Measurements from ENCODE around the gene CSGALNACT2.
"Not testable (repeated sequence)": the region's sequence is repeated elsewhere in the genome, so short reads cannot be mapped to it uniquely, and the experiment has no call there.

The CSGALNACT2 gene

DNA sequence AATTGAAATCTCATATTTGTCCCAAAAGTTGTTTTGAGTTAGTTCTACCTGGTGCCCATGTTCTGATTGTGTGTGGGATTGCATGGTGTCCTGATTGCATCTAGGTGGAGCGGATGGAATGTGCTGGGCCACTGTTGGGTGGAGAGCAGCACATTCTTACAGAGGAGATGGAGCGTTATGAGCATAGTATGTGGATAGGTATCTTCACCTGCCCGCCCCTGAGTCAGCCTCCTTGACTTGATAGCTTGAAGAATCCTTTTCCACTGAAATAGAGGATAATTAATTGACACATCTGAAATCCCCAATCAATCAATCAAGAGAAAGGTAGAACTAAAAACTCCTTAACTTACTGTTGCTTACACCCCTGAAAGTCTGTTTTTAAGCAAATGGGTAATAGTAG is 45.5 kb downstream of the CSGALNACT2 start:
- not testable (repeated sequence) for DNase-seq (ENCODE audit: low spot score)

DNA sequence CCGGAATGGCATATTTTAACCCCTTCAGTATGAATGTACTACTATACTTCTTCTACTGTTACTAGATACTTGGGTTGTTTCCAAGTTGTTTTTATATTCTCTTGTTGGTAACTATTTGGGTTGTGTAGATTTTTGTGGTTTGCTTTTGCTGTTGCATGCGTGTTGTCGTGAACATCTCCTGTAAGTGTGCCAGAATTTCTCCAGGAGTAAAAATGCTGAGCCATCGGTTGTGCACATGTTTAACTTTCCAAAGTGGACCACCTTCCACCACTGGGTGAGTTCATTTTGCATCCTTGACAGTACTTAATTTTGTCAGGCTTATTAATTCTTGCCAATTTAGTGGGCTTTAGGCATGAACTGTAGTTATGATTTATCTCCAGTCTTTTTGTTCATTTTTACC is 47.9 kb downstream of the CSGALNACT2 start:
- no peak for DNase-seq (ENCODE audit: low spot score)

DNA sequence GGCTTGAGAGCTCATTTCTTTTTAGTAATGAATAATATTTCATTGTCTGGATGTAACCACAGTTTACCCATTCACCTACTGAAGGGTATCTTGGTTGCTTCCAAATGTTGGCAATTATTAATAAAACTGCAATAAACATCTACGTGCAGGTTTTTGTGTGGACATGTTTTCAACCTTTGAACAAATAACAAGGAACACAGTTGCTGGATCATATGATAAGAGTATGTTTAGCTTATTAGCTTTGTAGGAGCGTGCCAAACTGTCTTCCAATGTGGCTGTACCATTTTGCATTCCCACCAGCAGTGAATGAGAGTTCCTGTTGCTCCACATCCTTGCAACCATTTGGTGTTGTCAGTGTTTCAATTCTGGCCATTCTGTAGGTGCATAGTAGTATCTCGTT is 49.0 kb downstream of the CSGALNACT2 start:
- no peak for DNase-seq (ENCODE audit: low spot score)

DNA sequence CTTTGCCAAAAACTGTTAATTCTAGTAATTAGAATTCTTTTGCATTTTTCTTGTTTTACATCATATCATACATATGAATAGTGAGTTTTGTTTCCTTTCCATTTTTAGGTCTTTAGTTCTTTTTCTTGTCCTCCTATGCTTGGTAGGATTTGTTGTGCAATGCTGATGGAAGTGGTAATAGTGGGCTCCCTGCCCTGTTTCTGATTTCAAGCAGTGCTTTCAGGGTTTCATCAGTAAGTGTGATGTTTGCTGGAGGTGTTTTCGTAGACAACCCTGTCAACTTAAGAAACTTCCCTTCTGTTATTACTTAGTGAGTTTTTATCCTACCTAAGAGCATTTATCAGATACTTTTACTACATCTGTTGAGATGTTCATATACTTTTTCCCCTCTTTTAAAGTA is 50.5 kb downstream of the CSGALNACT2 start:
- no peak for DNase-seq (ENCODE audit: low spot score)

DNA sequence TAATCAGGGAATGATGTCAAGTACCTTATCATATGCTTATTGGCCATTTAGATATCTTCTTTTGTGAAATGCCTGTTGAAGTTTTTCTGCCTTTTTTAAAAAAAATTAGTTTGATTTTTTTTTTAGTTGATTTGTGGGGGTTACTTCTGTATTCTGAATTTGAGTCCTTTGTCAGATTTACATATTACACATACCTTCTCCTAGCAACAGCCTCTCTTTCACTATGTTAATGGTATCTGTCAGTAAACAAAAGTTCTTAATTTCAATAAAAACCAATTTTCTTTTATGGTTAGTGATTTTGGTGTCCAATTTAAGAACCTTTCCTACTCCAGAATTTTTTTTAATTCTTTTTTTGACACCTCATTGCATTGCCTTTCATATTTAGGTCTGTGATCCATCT is 52.0 kb downstream of the CSGALNACT2 start:
- no peak for DNase-seq (ENCODE audit: low spot score)

DNA sequence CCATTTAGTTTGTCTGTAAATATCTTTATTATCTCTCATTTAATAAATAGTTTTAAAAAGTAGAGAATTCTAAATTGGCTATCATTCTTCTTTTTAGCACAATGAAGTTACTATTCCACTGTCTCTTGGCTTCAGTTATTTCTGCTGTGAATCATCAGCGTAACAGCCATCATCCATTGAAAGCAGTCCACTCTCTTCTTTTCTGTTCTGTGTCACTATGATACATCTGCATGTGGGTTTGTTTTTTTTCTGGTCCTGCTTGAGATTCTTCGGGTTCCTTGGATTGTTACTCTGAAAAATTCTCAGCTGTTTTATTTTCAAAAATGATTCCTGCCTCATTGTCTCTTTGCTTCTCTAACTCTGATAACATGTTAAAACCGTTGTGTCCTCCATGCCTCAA is 52.5 kb downstream of the CSGALNACT2 start:
- DNase-seq (ENCODE audit: low spot score): no peak

DNA sequence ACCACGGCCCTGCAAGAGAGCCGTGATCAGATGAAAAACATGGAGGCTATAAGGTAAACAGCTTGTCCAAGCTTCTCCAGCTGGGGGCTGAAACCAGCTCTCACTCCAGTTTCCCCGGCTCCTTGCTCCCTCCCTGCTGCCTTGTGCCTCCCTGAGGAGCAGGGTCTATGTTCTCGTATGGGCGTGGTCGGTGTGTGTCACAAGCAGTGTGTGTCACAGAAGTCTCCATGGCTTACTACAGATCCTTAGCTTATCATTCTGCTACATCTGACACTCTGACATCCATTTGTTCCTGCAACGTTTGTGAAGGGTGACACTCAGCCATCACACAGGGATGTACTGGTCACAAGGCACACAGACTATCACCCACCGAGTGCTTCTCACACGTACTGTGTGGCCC is 54.6 kb downstream of the CSGALNACT2 start:
- DNase-seq (ENCODE audit: low spot score): no peak

DNA sequence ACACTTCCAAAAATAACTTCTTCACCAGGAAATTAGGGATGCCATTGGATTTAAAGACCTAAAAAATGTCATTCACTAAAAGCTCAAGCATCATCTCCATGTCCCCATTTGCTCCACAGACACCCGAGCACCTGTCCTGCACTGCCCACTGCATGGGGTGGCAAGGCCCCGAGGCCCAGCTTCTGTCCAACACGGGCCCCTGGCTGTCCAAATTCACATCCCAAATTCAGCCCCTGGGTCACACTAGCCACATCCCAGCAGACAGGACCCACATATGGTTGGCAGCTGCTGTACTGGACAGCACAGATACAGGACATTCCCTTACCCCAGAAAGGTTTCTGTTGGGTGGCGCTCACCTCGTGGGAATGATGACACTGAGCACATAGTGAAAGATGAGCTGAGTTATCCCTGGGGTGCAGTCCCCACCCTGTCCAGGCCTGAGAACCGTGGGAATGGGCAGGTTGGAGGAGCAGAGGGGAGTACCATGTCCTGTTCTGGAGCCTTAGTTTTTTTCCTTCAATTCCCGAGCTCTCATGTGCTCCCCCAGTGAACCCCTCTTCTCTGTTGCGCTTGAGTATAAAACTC is 55.3 kb downstream of the CSGALNACT2 start:
- no peak for DNase-seq (ENCODE audit: low spot score)

DNA sequence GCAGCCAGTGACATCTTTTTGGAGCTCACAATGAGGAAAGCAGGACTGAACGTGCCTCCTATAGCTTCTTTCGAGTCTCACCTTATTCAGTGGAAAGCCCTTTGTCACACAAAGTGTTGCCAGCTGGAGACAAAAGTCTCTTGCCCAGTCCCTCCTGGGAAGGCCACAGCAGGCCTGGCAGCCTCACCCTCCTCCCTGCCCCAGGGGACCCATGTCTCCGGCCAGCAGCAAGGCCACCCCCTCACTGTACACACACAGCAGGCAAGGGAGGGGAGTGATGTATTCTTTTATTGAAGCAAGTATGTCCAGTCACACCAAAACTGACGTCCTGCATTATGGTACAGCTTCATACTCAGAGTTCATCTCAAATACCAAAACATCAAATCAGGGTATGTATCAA is 56.0 kb downstream of the CSGALNACT2 start:
- DNase-seq (ENCODE audit: low spot score): no peak

DNA sequence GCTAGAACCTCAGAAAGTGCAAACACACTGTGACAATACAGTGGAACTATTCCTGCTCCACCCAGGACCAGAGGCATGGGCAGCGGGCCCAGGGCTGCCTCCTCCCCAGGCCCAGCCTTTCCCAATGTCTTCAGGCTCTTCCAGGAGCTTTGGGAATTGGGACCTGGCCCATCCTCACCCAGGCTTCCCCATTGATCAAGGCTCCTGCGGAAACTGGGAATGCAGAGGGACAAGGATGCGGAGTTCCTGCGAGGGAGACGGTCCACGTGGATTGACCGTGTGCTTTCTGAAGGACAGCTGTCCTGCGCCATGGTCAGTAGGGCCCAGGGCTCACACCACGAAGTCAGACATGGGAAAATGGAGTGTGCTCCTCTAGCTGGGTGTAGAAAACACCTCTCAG is 56.6 kb downstream of the CSGALNACT2 start:
- no peak for DNase-seq (ENCODE audit: low spot score)

DNA sequence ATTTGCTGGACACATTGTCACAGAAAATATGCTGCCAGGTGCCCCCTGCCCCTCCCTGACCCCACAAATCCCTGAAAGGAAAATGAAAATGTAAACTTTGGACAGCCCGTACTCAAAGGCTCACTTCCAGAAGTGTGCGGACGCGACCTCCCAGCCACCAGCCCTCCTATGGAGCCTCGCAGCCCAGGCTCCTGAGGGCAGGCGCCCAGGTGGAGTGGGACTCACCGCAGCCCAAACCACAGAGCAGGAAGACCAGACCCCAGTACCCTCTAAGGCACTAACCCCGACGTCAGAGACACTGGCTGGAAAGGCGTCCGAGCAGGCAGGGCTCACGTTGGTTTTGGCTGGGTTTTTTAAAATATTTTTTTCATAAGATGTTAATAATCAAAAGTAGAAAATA is 57.3 kb downstream of the CSGALNACT2 start:
- no peak for DNase-seq (ENCODE audit: low spot score)

DNA sequence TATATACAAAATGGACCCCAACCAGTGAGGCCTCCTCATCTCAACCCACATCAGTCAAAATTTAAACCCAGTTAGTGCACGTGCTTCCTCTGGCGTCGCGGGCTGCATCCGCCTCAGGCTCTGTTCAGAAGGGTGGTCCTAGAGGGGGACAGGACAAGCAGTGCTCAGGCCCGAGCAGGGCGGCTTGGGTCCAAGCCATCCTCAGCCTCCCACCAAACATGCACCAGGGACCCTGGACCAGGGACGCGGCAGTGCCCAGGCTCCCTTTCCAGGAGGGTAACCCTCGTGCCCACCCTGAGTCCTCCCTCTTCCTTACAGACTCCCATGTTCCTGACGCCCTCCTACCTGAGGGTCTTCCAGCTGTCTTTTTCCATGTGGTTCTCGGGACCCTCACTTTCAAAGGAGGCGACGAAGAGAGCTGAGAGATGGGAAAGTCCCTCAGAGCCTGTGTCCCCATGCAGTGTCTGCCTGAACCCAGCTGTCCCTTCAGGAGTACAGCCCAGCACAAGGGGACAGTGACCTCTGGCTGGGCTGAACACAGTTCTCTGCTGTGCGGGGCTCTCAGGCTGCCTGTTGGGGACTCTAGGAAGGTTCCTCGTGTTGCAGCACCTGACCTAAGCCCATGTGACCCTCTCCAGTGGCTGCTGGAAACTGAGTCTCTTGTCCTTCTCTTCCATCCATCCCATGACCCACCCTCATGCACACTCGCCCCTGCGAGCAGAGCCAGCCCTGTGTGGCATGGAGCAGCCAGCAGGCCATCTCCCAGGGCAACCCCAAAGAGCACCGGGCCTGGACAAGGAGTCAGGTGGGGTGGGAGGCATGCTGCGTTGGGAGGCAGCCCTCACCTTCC is 58.1 kb downstream of the CSGALNACT2 start:
- DNase-seq (ENCODE audit: low spot score): no peak

DNA sequence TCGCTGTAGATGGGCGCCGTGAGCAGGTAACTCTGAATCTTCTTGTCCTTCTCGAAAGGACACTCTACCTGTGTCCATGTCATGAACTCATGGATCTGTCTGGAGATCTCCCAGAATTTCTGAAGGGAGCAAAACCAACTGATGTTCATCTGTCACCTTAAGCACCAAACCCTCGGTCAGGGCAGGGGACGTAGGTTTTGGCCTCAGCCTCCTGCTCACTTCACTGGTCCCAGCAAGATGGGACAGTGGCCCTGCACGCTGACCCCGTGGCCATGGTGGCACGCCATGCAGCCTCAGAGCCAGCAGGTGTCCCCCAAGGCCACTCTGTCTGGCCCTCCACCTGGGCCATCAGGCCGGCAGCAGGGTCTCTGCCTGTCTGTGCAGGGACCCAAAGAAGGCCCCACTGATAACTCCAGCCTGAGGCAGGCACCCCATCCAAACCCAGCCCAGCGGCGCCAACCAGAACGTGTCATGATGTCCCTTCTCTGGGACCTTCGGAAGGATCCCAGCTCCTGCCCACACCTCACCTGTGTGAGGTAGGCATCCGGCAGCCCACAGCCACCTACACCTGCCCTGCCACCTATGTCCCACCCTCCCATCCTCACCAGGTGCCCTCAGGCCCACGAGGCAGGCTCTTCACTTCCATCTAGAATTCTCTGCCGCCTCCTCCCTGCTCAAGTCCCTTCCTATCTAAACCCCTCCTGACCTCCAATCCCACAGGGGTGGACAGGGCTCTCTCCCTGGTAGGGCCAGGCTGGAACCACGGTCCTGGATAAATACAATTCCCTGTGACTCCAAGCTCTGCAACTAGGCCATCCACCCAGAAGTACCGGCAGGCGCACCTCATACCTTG is 59.0 kb downstream of the CSGALNACT2 start:
- DNase-seq (ENCODE audit: low spot score): no peak

DNA sequence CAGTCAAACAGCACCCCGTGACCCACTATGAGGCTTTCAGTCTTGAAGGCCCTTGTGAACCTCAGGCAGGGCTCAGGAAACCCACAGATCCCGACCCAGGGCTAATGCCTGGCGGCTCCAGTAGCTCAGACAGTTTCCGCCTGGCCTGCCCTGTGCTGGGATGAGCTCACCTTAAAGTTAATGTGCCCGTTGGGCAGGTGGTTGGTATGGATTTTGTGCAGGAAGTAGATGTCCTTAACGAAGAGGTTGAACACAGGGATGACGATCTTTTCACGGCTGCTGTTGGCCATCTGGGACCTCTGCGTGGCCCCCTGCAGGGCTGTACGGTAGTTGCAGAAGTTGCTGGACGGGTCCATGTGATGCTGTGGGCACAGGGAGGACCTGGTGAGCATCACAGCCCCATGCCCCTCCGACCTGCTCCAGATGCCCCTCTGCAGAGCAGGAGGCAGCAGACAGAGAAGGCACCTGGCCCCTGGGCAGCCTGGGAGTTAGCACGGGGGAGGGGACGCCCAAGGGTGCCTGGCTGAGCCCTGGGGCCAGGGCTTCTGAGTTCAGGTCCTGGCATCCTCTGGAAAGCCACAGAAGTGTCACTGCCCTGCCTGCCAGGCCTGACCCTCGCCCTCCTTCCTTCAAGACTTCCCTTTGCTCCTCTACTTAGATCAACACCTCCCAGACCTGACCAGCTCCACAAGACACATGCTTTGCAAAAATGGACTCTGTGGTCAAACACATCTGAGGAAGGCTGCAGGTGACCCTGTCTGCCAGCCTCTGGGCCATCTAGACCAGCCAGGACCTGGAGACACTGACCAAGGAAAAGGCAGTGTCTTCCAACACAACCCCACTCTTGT is 59.8 kb downstream of the CSGALNACT2 start:
- peak; percentile 48 for DNase-seq (ENCODE audit: low spot score)

DNA sequence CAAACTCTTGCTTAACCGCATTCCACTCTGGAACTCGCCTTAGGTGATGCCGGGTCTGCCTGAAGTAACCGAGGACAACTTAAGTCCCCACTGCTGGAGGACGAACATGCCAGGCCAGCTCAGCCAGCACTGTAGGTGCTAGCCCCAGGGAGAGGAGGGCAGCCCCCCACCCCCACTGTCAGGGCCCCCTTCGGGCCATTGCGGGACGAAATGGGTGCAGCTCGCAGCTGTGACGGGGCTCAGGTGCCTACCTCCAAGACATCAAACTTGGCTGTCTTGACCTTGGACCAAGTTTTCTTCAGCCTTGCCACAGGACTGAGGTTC is 60.4 kb downstream of the CSGALNACT2 start:
- no peak for DNase-seq (ENCODE audit: low spot score)

DNA sequence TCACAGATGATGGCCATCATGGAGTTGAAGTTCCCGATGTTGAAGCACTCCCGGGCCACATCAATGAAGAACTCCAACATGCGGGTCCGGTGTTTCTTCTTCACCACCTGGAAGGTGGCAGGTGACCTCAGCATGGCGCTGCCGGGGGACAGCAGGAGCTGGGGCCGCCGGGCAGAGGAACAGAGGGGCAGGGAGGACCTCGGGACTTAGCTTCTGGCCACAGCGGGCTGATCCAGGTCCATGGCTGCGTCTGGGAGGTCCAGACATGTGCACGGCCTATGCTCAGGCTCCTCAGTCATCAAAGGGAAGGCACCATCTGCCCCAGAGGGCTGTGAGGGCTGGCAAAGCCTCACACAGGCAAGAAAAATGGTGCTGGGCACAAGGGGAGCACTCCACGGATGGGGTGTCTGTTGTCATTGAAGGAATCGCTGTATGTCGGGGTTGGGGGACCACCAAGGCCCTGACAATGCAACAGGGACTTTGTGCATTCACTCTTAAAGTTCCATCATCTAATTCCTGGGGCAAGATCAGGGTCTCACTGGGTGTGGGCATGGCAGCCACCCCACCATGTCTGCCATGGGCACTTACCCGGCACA is 60.9 kb downstream of the CSGALNACT2 start:
- no peak for DNase-seq (ENCODE audit: low spot score)

DNA sequence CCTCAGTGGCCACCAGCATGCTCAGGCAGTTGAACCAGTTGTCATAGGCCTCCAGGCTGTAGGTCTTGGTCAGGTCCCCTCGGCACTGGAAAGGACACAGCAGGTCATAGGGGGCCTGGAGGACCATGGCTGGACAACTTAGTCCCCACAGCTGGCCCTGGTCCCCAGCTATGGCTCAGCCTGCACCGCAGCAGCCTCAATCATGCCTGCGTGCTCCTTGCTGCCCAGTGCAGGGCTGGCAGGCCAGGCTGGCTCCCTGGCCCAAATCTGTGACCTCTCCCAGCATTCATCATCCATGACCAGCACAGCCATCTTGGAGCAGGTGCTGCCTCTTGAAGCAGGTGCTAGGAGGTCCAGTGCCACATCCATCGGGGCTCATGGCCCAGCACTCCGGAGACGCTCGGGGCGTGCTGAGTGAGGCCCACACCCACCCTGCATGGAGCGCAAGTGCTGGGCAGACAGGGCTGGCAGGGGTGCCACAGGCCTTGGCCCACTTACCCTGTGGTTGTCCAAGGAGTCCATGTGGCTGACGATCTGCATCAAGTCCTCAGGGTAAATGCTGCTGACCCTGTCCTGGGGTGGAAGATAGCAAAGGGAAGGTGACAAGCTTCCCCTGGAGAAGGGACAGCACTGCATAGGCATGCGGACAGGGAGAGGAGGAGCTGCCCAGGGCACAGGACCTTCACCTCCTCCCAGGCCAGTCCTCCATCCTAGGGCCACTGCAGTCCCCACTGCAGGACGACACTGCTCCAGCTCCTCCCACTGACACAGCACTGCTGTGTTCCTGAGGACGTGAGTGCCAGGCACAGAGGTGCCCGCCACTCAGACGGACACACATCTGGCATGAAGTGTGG is 61.7 kb downstream of the CSGALNACT2 start:
- no peak for DNase-seq (ENCODE audit: low spot score)

DNA sequence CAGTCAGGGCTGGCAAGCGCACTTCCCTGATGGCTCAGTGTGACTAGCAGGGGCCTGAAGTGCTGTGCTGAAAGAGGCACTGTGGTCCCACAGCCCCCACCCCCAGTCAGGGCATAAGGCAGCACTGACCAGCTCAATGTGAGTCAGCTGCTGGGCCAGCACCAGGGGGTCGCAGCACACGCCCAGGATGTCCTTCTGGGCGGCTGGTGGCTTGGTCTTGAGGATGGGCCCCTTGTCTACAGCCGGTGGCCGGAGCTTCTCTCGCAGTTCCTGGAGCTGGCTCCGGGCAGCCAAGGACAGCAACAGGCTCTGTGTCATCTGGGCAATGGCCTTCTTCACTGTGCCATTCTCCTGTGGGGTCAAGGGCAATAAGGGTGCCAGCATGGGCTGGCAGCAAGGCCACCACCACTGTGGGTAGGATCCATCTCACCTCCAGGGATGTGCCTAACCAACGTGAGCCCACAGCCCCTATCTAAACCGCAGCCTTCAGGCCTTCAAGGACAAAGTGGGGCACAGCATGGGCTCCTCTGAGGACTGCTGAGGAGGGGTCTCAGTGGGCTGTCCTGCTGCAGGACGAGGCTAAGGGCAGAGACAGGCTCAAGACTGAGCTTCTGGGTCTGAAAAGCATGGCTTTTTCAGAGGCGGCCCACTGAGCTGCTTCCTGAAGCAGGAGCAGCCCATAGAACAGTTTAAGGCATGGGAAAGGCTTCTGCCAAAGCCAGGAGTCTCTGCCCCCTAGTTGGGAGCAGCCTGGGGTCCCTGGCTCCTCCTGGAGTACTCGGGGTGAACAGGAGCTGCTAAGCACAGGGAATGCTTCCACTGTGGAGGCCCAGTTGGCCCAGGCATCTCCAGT is 62.5 kb downstream of the CSGALNACT2 start:
- DNase-seq (ENCODE audit: low spot score): no peak

DNA sequence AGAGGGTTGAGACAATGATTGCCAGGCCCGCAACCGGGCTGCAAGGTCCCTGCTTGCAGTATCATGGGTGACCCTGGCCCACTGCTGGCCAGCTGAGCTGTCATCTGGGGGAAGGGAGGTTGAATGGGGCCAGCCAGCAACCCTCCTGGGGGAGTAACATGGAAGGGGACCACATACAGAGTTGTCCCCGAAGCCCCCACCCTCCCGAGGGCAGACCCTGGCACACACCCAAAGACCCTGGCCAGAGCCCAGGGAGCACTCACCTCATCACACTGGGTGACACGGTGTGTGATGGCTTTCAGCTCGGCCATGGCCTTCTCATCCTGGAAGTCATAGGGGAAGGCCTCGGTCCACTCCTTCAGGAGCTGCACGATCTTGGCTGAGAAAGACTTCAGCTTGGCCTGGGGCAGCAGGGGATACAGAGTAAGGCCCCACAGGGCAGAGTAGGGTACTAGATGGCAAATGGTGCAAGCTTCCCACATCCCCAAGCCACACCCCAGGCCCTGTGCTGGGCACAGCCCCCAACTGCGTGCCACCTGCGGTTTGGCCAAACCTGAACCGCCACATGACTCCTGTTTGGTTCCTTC is 63.4 kb downstream of the CSGALNACT2 start:
- DNase-seq (ENCODE audit: low spot score): no peak

Measured in NAMALWA (cell line).